Endothelial cell of umbilical vein (primary cell): ENCODE data around the gene MEI4. TPM values are rescaled to one million over a fixed set of nuclear protein-coding genes. Genes with fewer than 3 reads are reported as not detected.

Experiments
- BruUV-seq: library from RNA; stranded (reverse); fragments of 400-500 nt; replicated peaks from 2 replicates; lab custom pipeline; 2021; lab: Mats Ljungman, UMichigan
- CTCF ChIA-PET: fragments of 300-600, 350-600 bp; sonication (Branson Sonifier 250); formaldehyde crosslinking; loops from one replicate; lab custom pipeline; 2021; ENCODE audit warnings: antibody characterized with exemption, inconsistent platforms; lab: Charles Lee
- POLR2A ChIA-PET: fragments of 300-600, 350-600 bp; sonication (Branson Sonifier 250); formaldehyde crosslinking; loops from one replicate; lab custom pipeline; 2021; ENCODE audit warnings: antibody characterized with exemption, inconsistent platforms; lab: Charles Lee
- DNase-seq: peaks from one replicate; pipeline ENCODE4 v3.0.0-alpha.2; 2011; ENCODE audit warnings: low read depth, low spot score
- FAIRE-seq: peaks from 2 replicates; lab custom pipeline; 2011; peaks lifted over from hg19 to GRCh38; lab: Jason Lieb, UNC
- H2AFZ ChIP-seq: 2 replicates; pipeline ENCODE4 v1.6.0; 2012; ENCODE audit warnings: low read depth, low read length, control low read depth, inconsistent platforms
- H3K27ac ChIP-seq: 2 replicates; pipeline ENCODE4 v1.5.1; 2011; ENCODE audit warnings: low read depth, mild to moderate bottlenecking, control low read depth, low read length, moderate library complexity; ENCODE audit not compliant: insufficient read depth
- H3K27me3 ChIP-seq, 2 experiments: 2 replicates each; pipeline versions ENCODE4 v1.6.0 to v1.6.1; 2011; ENCODE audit warnings: low read length in 2 of 2, mixed read lengths in 1 of 2; ENCODE audit not compliant: control insufficient read depth in 2 of 2, insufficient read depth in 2 of 2
- H3K36me3 ChIP-seq, 2 experiments: 2 replicates in 1 of 2; 3 replicates in 1 of 2; pipeline ENCODE4 v1.5.1; 2011; ENCODE audit warnings: low read length in 2 of 2, mild to moderate bottlenecking in 1 of 2, moderate library complexity in 1 of 2; ENCODE audit not compliant: control insufficient read depth in 2 of 2, insufficient read depth in 2 of 2; ENCODE audit errors: extremely low read depth in 1 of 2
- H3K4me1 ChIP-seq: 3 replicates; pipeline ENCODE4 v1.5.1; 2011; ENCODE audit warnings: mild to moderate bottlenecking, low read length; ENCODE audit not compliant: control insufficient read depth, insufficient read depth; ENCODE audit errors: extremely low read depth
- H3K4me2 ChIP-seq: 2 replicates; pipeline ENCODE4 v1.6.1; 2011; ENCODE audit warnings: low read length, control low read depth, mixed read lengths; ENCODE audit not compliant: insufficient read depth
- H3K4me3 ChIP-seq, 3 experiments: fragments of 200-600 bp in 1 of 3; sonication (generic), shearing (Covaris generic) in 1 of 3; replicated peaks in 1 of 3; 2 replicates each; pipeline ENCODE4 v1.5.1; 2011 to 2016; ENCODE audit warnings: control low read depth in 3 of 3, low read length in 3 of 3, mild to moderate bottlenecking in 2 of 3, inconsistent platforms in 1 of 3, low read depth in 1 of 3, moderate library complexity in 1 of 3; ENCODE audit not compliant: insufficient read depth in 1 of 3
- H3K79me2 ChIP-seq: 2 replicates; pipeline ENCODE4 v1.6.0; 2012; ENCODE audit warnings: low read length, inconsistent platforms; ENCODE audit not compliant: control insufficient read depth, insufficient read depth
- H3K9ac ChIP-seq: replicated peaks from 2 replicates; pipeline ENCODE3; 2011; ENCODE audit warnings: low read length, control low read depth; ENCODE audit not compliant: insufficient read depth; ENCODE audit errors: extremely low read depth
- H3K9me1 ChIP-seq: replicated peaks from 3 replicates; pipeline ENCODE4 v1.6.0; 2011; ENCODE audit warnings: mild to moderate bottlenecking, low read length; ENCODE audit not compliant: control insufficient read depth, insufficient read depth; ENCODE audit errors: extremely low read depth
- H3K9me3 ChIP-seq: replicated peaks from 2 replicates; pipeline ENCODE4 v1.5.1; 2012; ENCODE audit warnings: low read length, inconsistent platforms; ENCODE audit not compliant: control insufficient read depth, insufficient read depth
- H4K20me1 ChIP-seq: replicated peaks from 2 replicates; pipeline ENCODE3; 2011; ENCODE audit warnings: mild to moderate bottlenecking, low read length; ENCODE audit not compliant: control insufficient read depth, insufficient read depth; ENCODE audit errors: extremely low read depth
- EZH2 ChIP-seq: IDR thresholded peaks from 2 replicates; pipeline ENCODE4 v1.6.1; 2012; ENCODE audit warnings: borderline replicate concordance, low read depth, mild to moderate bottlenecking, moderate library complexity, low read length, inconsistent platforms; ENCODE audit not compliant: severe bottlenecking
- FOS ChIP-seq: IDR thresholded peaks from 2 replicates; pipeline ENCODE4 v1.6.1; 2011; ENCODE audit warnings: mild to moderate bottlenecking, low read length, moderate library complexity, borderline replicate concordance; ENCODE audit not compliant: insufficient read depth
- GATA2 ChIP-seq: IDR thresholded peaks from 2 replicates; pipeline ENCODE4 v1.7.0; 2011; ENCODE audit warnings: low read depth, mild to moderate bottlenecking, moderate library complexity, mixed read lengths, low read length; ENCODE audit not compliant: insufficient read length, insufficient read depth
- JUN ChIP-seq: IDR thresholded peaks from 2 replicates; pipeline ENCODE4 v1.6.1; 2011; ENCODE audit warnings: borderline replicate concordance, low read depth; ENCODE audit not compliant: insufficient read length, insufficient read depth
- MYC ChIP-seq: IDR thresholded peaks from one replicate; pipeline ENCODE4 v1.6.1; 2011; ENCODE audit warnings: mild to moderate bottlenecking, low read depth, low read length
- POLR2A ChIP-seq: IDR thresholded peaks from 2 replicates; pipeline ENCODE4 v1.6.1; 2012; ENCODE audit warnings: low read depth, mild to moderate bottlenecking, control low read depth, low read length
- POLR2AphosphoS5 ChIP-seq: IDR thresholded peaks from 2 replicates; pipeline ENCODE4 v1.6.1; 2012; ENCODE audit warnings: low read depth, mild to moderate bottlenecking, control low read depth, low read length, moderate library complexity; ENCODE audit not compliant: insufficient read depth
- dilution Hi-C: fragments of 300-500 bp; cut with MboI; formaldehyde crosslinking; loops from one replicate; pipeline ENCODE4 v1.15.0; 2019; ENCODE audit warnings: low sequenced_read_pairs; ENCODE audit not compliant: extremely low pct_ligation_motif_present
- intact Hi-C: fragments of 100-400 bp; cut with micrococcal nuclease; formaldehyde crosslinking; loops from one replicate; pipeline ENCODE4 v1.10.0; 2022
- polyA plus RNA-seq, 4 experiments: library from polyadenylated mRNA; depleted of rRNA in 3 of 4; stranded (reverse) in 3 of 4; unstranded in 1 of 4; fragments of >200 nt; gene quantifications; 2 replicates each; pipeline versions ENCODE4 v1.2.1 to v1.2.3, GENCODE V29; 2011 to 2012; ENCODE audit warnings: missing spikeins in 1 of 4
- total RNA-seq: library from RNA; stranded (reverse); gene quantifications from 2 replicates; pipeline ENCODE4 v1.2.3, GENCODE V29; 2021
- TF ChIP-seq, protein P1 (sequence below), 2 donors: IDR thresholded peaks; 1 replicate in 1 of 2; 2 replicates in 1 of 2; pipeline ENCODE4 v1.5.1; 2011; ENCODE audit warnings: low read length in 2 of 2, mild to moderate bottlenecking in 2 of 2, moderate library complexity in 2 of 2, control low read depth in 1 of 2, inconsistent platforms in 1 of 2, low read depth in 1 of 2; ENCODE audit not compliant: insufficient read depth in 1 of 2; ENCODE audit errors: extremely low read depth in 1 of 2
- TF ChIP-seq, protein P2 (sequence below): IDR thresholded peaks from 2 replicates; pipeline ENCODE4 v1.6.1; 2011; ENCODE audit not compliant: insufficient read depth, insufficient read length

MEI4 gene
- total and polyA plus RNA-seq, 2 donors (not counting 3 experiments of a cell fraction or from before 2014, with no cell fraction given), result not detected

DNA sequence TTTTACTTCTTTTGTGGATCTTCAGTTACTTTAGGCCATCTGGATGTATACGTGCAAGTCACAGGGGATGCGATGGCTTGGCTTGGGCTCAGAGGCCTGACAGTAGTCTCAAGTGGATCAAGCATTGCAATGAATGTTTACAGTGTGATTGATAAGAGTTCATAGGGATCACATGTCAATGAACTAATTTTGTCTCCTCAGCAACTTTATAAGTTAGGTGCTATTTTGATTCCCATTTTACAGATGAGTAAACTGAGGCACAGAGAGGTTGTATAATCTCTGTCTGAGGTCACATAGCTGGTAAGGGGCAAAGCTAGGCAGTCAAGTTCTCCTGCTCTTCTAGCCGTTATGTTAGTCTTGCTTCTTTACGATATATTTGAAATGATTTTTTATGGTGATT is 13.5 kb downstream of the MEI4 start:
- FAIRE-seq (no peak), DNase-seq (no peak)
- no peaks in the 10 kb centered on the region for H3K36me3 ChIP-seq
- no peaks in the 10 kb centered on the region for H4K20me1 ChIP-seq
- H3K4me3 ChIP-seq, result no peak overlapping the region
- no peaks in the 10 kb centered on the region for H3K4me1 ChIP-seq
- H3K9ac ChIP-seq, result no peak overlapping the region
- H3K79me2 ChIP-seq, result no peaks in the 10 kb centered on the region
- POLR2A ChIA-PET, result no interaction called here
- no peak overlapping the region for H3K27ac ChIP-seq
- intact Hi-C loops, result no loop called here
- dilution Hi-C loops, result no loop called here
- H3K9me3 ChIP-seq, result no peaks in the 10 kb centered on the region
- no peak overlapping the region for H2AFZ ChIP-seq
- H3K9me1 ChIP-seq, result no peaks in the 10 kb centered on the region
- BruUV-seq, result no TSS peak
- CTCF ChIA-PET, result no interaction called here
- H3K4me2 ChIP-seq, result no peak overlapping the region
- TF ChIP-seq, protein P1, sequence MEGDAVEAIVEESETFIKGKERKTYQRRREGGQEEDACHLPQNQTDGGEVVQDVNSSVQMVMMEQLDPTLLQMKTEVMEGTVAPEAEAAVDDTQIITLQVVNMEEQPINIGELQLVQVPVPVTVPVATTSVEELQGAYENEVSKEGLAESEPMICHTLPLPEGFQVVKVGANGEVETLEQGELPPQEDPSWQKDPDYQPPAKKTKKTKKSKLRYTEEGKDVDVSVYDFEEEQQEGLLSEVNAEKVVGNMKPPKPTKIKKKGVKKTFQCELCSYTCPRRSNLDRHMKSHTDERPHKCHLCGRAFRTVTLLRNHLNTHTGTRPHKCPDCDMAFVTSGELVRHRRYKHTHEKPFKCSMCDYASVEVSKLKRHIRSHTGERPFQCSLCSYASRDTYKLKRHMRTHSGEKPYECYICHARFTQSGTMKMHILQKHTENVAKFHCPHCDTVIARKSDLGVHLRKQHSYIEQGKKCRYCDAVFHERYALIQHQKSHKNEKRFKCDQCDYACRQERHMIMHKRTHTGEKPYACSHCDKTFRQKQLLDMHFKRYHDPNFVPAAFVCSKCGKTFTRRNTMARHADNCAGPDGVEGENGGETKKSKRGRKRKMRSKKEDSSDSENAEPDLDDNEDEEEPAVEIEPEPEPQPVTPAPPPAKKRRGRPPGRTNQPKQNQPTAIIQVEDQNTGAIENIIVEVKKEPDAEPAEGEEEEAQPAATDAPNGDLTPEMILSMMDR (IDR thresholded peaks at IDR 0.05; ENCODE audit: extremely low read depth in 1 of 2, insufficient read depth in 1 of 2, low read depth in 1 of 2, low read length in 2 of 2), result no peak
- no peak for TF ChIP-seq GATA2
- no peak for TF ChIP-seq POLR2AphosphoS5
- no peak for TF ChIP-seq JUN
- no peak for TF ChIP-seq EZH2
- TF ChIP-seq FOS, result no peak
- TF ChIP-seq MYC, result no peak
- TF ChIP-seq POLR2A, result no peak
- TF ChIP-seq, protein P2, sequence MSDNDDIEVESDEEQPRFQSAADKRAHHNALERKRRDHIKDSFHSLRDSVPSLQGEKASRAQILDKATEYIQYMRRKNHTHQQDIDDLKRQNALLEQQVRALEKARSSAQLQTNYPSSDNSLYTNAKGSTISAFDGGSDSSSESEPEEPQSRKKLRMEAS, result no peak
- peaks cover 0 to 10% of the 10 kb centered on the region in 2 experiments for H3K27me3 ChIP-seq
